Endothelial cell of umbilical vein (primary cell): ENCODE data around the gene SLC25A46. TPM values are rescaled to one million over a fixed set of nuclear protein-coding genes. Genes with fewer than 3 reads are reported as not detected.

ENCODE experiments used
- BruUV-seq: library from RNA; stranded (reverse); fragments of 400-500 nt; replicated peaks from 2 replicates; lab custom pipeline; 2021; lab: Mats Ljungman, UMichigan
- CTCF ChIA-PET: fragments of 300-600, 350-600 bp; sonication (Branson Sonifier 250); formaldehyde crosslinking; loops from one replicate; lab custom pipeline; 2021; ENCODE audit warnings: antibody characterized with exemption, inconsistent platforms; lab: Charles Lee
- POLR2A ChIA-PET: fragments of 300-600, 350-600 bp; sonication (Branson Sonifier 250); formaldehyde crosslinking; loops from one replicate; lab custom pipeline; 2021; ENCODE audit warnings: antibody characterized with exemption, inconsistent platforms; lab: Charles Lee
- DNase-seq: peaks from one replicate; pipeline ENCODE4 v3.0.0-alpha.2; 2011; ENCODE audit warnings: low read depth, low spot score
- FAIRE-seq: peaks from 2 replicates; lab custom pipeline; 2011; peaks lifted over from hg19 to GRCh38; lab: Jason Lieb, UNC
- H2AFZ ChIP-seq: 2 replicates; pipeline ENCODE4 v1.6.0; 2012; ENCODE audit warnings: low read depth, low read length, control low read depth, inconsistent platforms
- H3K27ac ChIP-seq: 2 replicates; pipeline ENCODE4 v1.5.1; 2011; ENCODE audit warnings: low read depth, mild to moderate bottlenecking, control low read depth, low read length, moderate library complexity; ENCODE audit not compliant: insufficient read depth
- H3K27me3 ChIP-seq, 2 experiments: 2 replicates each; pipeline versions ENCODE4 v1.6.0 to v1.6.1; 2011; ENCODE audit warnings: low read length in 2 of 2, mixed read lengths in 1 of 2; ENCODE audit not compliant: control insufficient read depth in 2 of 2, insufficient read depth in 2 of 2
- H3K36me3 ChIP-seq, 2 experiments: 2 replicates in 1 of 2; 3 replicates in 1 of 2; pipeline ENCODE4 v1.5.1; 2011; ENCODE audit warnings: low read length in 2 of 2, mild to moderate bottlenecking in 1 of 2, moderate library complexity in 1 of 2; ENCODE audit not compliant: control insufficient read depth in 2 of 2, insufficient read depth in 2 of 2; ENCODE audit errors: extremely low read depth in 1 of 2
- H3K4me1 ChIP-seq: 3 replicates; pipeline ENCODE4 v1.5.1; 2011; ENCODE audit warnings: mild to moderate bottlenecking, low read length; ENCODE audit not compliant: control insufficient read depth, insufficient read depth; ENCODE audit errors: extremely low read depth
- H3K4me2 ChIP-seq: 2 replicates; pipeline ENCODE4 v1.6.1; 2011; ENCODE audit warnings: low read length, control low read depth, mixed read lengths; ENCODE audit not compliant: insufficient read depth
- H3K4me3 ChIP-seq, 3 experiments: fragments of 200-600 bp in 1 of 3; sonication (generic), shearing (Covaris generic) in 1 of 3; replicated peaks in 1 of 3; 2 replicates each; pipeline ENCODE4 v1.5.1; 2011 to 2016; ENCODE audit warnings: control low read depth in 3 of 3, low read length in 3 of 3, mild to moderate bottlenecking in 2 of 3, inconsistent platforms in 1 of 3, low read depth in 1 of 3, moderate library complexity in 1 of 3; ENCODE audit not compliant: insufficient read depth in 1 of 3
- H3K79me2 ChIP-seq: 2 replicates; pipeline ENCODE4 v1.6.0; 2012; ENCODE audit warnings: low read length, inconsistent platforms; ENCODE audit not compliant: control insufficient read depth, insufficient read depth
- H3K9ac ChIP-seq: replicated peaks from 2 replicates; pipeline ENCODE3; 2011; ENCODE audit warnings: low read length, control low read depth; ENCODE audit not compliant: insufficient read depth; ENCODE audit errors: extremely low read depth
- H3K9me1 ChIP-seq: replicated peaks from 3 replicates; pipeline ENCODE4 v1.6.0; 2011; ENCODE audit warnings: mild to moderate bottlenecking, low read length; ENCODE audit not compliant: control insufficient read depth, insufficient read depth; ENCODE audit errors: extremely low read depth
- H3K9me3 ChIP-seq: replicated peaks from 2 replicates; pipeline ENCODE4 v1.5.1; 2012; ENCODE audit warnings: low read length, inconsistent platforms; ENCODE audit not compliant: control insufficient read depth, insufficient read depth
- H4K20me1 ChIP-seq: replicated peaks from 2 replicates; pipeline ENCODE3; 2011; ENCODE audit warnings: mild to moderate bottlenecking, low read length; ENCODE audit not compliant: control insufficient read depth, insufficient read depth; ENCODE audit errors: extremely low read depth
- EZH2 ChIP-seq: IDR thresholded peaks from 2 replicates; pipeline ENCODE4 v1.6.1; 2012; ENCODE audit warnings: borderline replicate concordance, low read depth, mild to moderate bottlenecking, moderate library complexity, low read length, inconsistent platforms; ENCODE audit not compliant: severe bottlenecking
- FOS ChIP-seq: IDR thresholded peaks from 2 replicates; pipeline ENCODE4 v1.6.1; 2011; ENCODE audit warnings: mild to moderate bottlenecking, low read length, moderate library complexity, borderline replicate concordance; ENCODE audit not compliant: insufficient read depth
- GATA2 ChIP-seq: IDR thresholded peaks from 2 replicates; pipeline ENCODE4 v1.7.0; 2011; ENCODE audit warnings: low read depth, mild to moderate bottlenecking, moderate library complexity, mixed read lengths, low read length; ENCODE audit not compliant: insufficient read length, insufficient read depth
- JUN ChIP-seq: IDR thresholded peaks from 2 replicates; pipeline ENCODE4 v1.6.1; 2011; ENCODE audit warnings: borderline replicate concordance, low read depth; ENCODE audit not compliant: insufficient read length, insufficient read depth
- MYC ChIP-seq: IDR thresholded peaks from one replicate; pipeline ENCODE4 v1.6.1; 2011; ENCODE audit warnings: mild to moderate bottlenecking, low read depth, low read length
- POLR2A ChIP-seq: IDR thresholded peaks from 2 replicates; pipeline ENCODE4 v1.6.1; 2012; ENCODE audit warnings: low read depth, mild to moderate bottlenecking, control low read depth, low read length
- POLR2AphosphoS5 ChIP-seq: IDR thresholded peaks from 2 replicates; pipeline ENCODE4 v1.6.1; 2012; ENCODE audit warnings: low read depth, mild to moderate bottlenecking, control low read depth, low read length, moderate library complexity; ENCODE audit not compliant: insufficient read depth
- dilution Hi-C: fragments of 300-500 bp; cut with MboI; formaldehyde crosslinking; loops from one replicate; pipeline ENCODE4 v1.15.0; 2019; ENCODE audit warnings: low sequenced_read_pairs; ENCODE audit not compliant: extremely low pct_ligation_motif_present
- intact Hi-C: fragments of 100-400 bp; cut with micrococcal nuclease; formaldehyde crosslinking; loops from one replicate; pipeline ENCODE4 v1.10.0; 2022
- polyA plus RNA-seq, 4 experiments: library from polyadenylated mRNA; depleted of rRNA in 3 of 4; stranded (reverse) in 3 of 4; unstranded in 1 of 4; fragments of >200 nt; gene quantifications; 2 replicates each; pipeline versions ENCODE4 v1.2.1 to v1.2.3, GENCODE V29; 2011 to 2012; ENCODE audit warnings: missing spikeins in 1 of 4
- total RNA-seq: library from RNA; stranded (reverse); gene quantifications from 2 replicates; pipeline ENCODE4 v1.2.3, GENCODE V29; 2021
- TF ChIP-seq, protein P1 (sequence below): IDR thresholded peaks from 2 replicates; pipeline ENCODE4 v1.6.1; 2011; ENCODE audit not compliant: insufficient read depth, insufficient read length
- TF ChIP-seq, protein P2 (sequence below), 2 donors: IDR thresholded peaks; 1 replicate in 1 of 2; 2 replicates in 1 of 2; pipeline ENCODE4 v1.5.1; 2011; ENCODE audit warnings: low read length in 2 of 2, mild to moderate bottlenecking in 2 of 2, moderate library complexity in 2 of 2, control low read depth in 1 of 2, inconsistent platforms in 1 of 2, low read depth in 1 of 2; ENCODE audit not compliant: insufficient read depth in 1 of 2; ENCODE audit errors: extremely low read depth in 1 of 2

SLC25A46 gene
- total and polyA plus RNA-seq, 2 donors (not counting 3 experiments of a cell fraction or from before 2014, with no cell fraction given), result 13.5 to 31.1 TPM

DNA sequence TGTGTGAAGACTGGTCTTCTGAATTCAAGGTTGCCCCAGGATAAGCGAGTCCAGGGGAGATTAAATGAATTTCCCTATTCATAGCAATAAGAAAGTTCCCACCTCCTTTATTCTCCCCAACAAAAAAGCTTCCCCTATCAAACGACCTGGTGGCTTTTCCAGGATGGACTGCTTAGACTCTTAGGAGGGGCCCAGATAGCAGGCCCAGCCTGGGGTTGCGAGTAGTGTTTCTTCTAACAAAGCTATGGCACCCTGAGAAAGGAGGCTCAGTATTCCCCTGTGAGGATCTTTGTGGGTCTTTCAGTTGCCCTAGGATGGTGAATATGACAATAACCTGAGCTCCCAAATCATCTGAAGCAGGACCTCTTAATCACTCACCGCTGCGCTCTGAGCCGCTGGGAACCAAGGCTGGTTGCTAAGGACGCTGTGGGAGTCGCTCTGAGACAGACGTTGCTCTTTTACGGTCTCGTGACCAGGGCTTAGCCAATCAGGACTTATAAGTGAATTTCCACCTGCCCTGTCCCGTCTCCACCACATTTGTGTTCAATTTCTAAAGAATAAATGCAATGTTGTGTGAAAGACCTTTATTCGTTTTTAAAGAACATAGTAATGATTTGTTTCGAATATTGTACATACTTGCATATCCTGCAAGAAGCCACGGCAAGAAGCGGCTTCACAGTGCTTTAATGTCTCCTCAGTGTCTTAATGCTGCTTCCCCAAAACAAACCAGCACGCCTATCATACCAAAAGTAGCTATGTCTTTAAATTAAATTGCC, 12.4 kb upstream of the SLC25A46 start, which contains the start of gene TMEM232:
TSS of gene TMEM232 (minus strand) at position 423 of the 776 bp plus-strand sequence. CDS start 59,319 bp downstream, outside the sequence.
- Histone ChIP-seq H3K4me2 (peak within 1 kb of the TSS; percentile 92), H3K9me1 (no peaks in the 10 kb centered on the region), H3K36me3 (no peaks in the 10 kb centered on the region), H3K9ac (no peak within 1 kb of the TSS), H4K20me1 (no peaks in the 10 kb centered on the region), H3K9me3 (no peaks in the 10 kb centered on the region), H3K4me3 (peak within 1 kb of the TSS; percentile 40 to 72 (median 51)), H3K27ac (no peak within 1 kb of the TSS), H3K4me1 (no peaks in the 10 kb centered on the region), H3K27me3 (peaks cover 0 to 1% of the 10 kb centered on the region in 2 experiments), H2AFZ (peak within 1 kb of the TSS; percentile 84), H3K79me2 (no peaks in the 10 kb centered on the region)
- BruUV-seq, result no TSS peak
- intact Hi-C loops, result no loop called here
- no peak for TF ChIP-seq FOS
- TF ChIP-seq, protein P1, sequence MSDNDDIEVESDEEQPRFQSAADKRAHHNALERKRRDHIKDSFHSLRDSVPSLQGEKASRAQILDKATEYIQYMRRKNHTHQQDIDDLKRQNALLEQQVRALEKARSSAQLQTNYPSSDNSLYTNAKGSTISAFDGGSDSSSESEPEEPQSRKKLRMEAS, result peak; percentile 50
- peak; percentile 89 for FAIRE-seq
- dilution Hi-C loops, result no loop called here
- ChIA-PET CTCF (interaction anchor here (1.1 kb wide), 1 partner anchor 13 kb away, joined by 4 read pairs; the partner anchor contains the start of gene SLC25A46), POLR2A (no interaction called here)
- peak; percentile 79 for DNase-seq

DNA sequence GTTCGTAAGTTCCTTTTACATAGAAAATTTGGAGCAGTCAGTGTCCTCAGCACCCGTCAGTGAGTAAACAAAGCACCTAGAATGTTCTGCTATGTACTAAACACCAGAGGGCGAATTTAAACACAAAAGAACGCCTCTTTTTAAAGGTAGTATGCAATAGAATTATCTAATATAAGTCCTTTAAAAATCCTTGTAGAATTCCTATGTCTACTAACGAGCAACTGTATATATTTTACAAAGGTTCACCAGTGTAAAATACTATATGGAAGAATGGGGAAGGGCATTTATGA, 11.8 kb upstream of the SLC25A46 start:
- Histone ChIP-seq H3K9ac (no peak overlapping the region), H3K79me2 (no peaks in the 10 kb centered on the region), H3K27me3 (peaks cover 0 to 1% of the 10 kb centered on the region in 2 experiments), H4K20me1 (no peaks in the 10 kb centered on the region), H3K4me2 (peak overlapping the region; percentile 92), H3K4me1 (no peaks in the 10 kb centered on the region), H2AFZ (peak overlapping the region; percentile 84), H3K9me1 (no peaks in the 10 kb centered on the region), H3K36me3 (no peaks in the 10 kb centered on the region), H3K27ac (no peak overlapping the region), H3K9me3 (no peaks in the 10 kb centered on the region), H3K4me3 (peak overlapping the region; percentile 40 to 72 (median 51))
- no peak for FAIRE-seq
- BruUV-seq, result no TSS peak
- ChIA-PET POLR2A (no interaction called here), CTCF (interaction anchor here (1.1 kb wide), 1 partner anchor 12 kb away, joined by 4 read pairs; the partner anchor contains the start of gene SLC25A46)
- intact Hi-C loops (no loop called here), dilution Hi-C loops (no loop called here)
- no peak for TF ChIP-seq POLR2AphosphoS5
- TF ChIP-seq, protein P1, result no peak
- TF ChIP-seq MYC, result no peak
- no peak for TF ChIP-seq POLR2A
- TF ChIP-seq EZH2, result no peak
- TF ChIP-seq, protein P2, sequence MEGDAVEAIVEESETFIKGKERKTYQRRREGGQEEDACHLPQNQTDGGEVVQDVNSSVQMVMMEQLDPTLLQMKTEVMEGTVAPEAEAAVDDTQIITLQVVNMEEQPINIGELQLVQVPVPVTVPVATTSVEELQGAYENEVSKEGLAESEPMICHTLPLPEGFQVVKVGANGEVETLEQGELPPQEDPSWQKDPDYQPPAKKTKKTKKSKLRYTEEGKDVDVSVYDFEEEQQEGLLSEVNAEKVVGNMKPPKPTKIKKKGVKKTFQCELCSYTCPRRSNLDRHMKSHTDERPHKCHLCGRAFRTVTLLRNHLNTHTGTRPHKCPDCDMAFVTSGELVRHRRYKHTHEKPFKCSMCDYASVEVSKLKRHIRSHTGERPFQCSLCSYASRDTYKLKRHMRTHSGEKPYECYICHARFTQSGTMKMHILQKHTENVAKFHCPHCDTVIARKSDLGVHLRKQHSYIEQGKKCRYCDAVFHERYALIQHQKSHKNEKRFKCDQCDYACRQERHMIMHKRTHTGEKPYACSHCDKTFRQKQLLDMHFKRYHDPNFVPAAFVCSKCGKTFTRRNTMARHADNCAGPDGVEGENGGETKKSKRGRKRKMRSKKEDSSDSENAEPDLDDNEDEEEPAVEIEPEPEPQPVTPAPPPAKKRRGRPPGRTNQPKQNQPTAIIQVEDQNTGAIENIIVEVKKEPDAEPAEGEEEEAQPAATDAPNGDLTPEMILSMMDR (IDR thresholded peaks at IDR 0.05; ENCODE audit: extremely low read depth in 1 of 2, insufficient read depth in 1 of 2, low read depth in 1 of 2, low read length in 2 of 2), result no peak
- no peak for TF ChIP-seq FOS
- TF ChIP-seq GATA2, result no peak
- TF ChIP-seq JUN, result no peak
- no peak for DNase-seq
